ENCODE results near the gene TAF1C. TPM values are rescaled to one million over a fixed set of nuclear protein-coding genes. Genes with fewer than 3 reads are reported as not detected.

Gene TAF1C
- total and polyA plus RNA-seq, 9 of the 15 experiments (the other 6 are each of a cell fraction or from before 2014, with no cell fraction given): 1.5 to 74.8 (median 21.0) TPM

GRCh38 chr16:84165746-84166145, 21.1 kb downstream of the TAF1C start:
- ATAC-seq: no peak
- peaks cover 0 to 7% of the 10 kb centered on the region in 2 experiments; a peak in 2 of 5 replicates for H3K4me1 ChIP-seq (replicated peaks in 1 of 2; ENCODE audit: control insufficient read depth in 2 of 2, insufficient read depth in 2 of 2, low read length in 2 of 2)
- intact Hi-C loops (cut with micrococcal nuclease): no loop called here
- no peak overlapping the region for H3K4me3 ChIP-seq
- in situ Hi-C loops (cut with MboI): loop anchor here (5.0 kb wide), 1 partner anchor 83 kb away; no protein-coding TSS in a partner anchor
- FAIRE-seq: no peak
- no TSS peak for BruUV-seq (replicated peaks)
- no peaks in the 10 kb centered on the region for H3K9me1 ChIP-seq (ENCODE audit: control insufficient read depth, insufficient read depth, low read length)
- ChIA-PET POLR2A (interaction anchor here (0.6 to 1.7 kb wide), 4 partner anchors 46 to 323 kb away, joined by 3 to 5 read pairs (median 3); partner anchors contain the start of gene MBTPS1), CTCF (ENCODE audit: low intra/inter-chr PET ratio) (no interaction called here)
- H3K4me2 ChIP-seq (ENCODE audit: insufficient read depth, low read length): no peak overlapping the region
- H3K9ac ChIP-seq (ENCODE audit: insufficient read depth in 1 of 2, low read depth in 2 of 2, low read length in 2 of 2): no peak overlapping the region
- peaks cover 52 to 64% of the 10 kb centered on the region in 2 experiments for H3K27me3 ChIP-seq (ENCODE audit: control insufficient read depth in 2 of 2, insufficient read depth in 2 of 2, low read length in 2 of 2)
- H2AFZ ChIP-seq (ENCODE audit: low read depth, low read length): no peak overlapping the region
- H3K27ac ChIP-seq (ENCODE audit: extremely low read depth, low read depth, low read length): no peak overlapping the region
- WGBS (ENCODE audit: insufficient coverage, low coverage, missing lambda C conversion rate): 26% methylated on average over 7 of the region's 7 CpGs
- H3K79me2 ChIP-seq (ENCODE audit: control insufficient read depth, insufficient read depth, low read length): no peaks in the 10 kb centered on the region
- H3K9me3 ChIP-seq (replicated peaks; ENCODE audit: control insufficient read depth, insufficient read depth, low read depth, low read length): no peaks in the 10 kb centered on the region
- no peaks in the 10 kb centered on the region for H4K20me1 ChIP-seq (replicated peaks; ENCODE audit: control insufficient read depth, insufficient read depth, low read length)
- H3K36me3 ChIP-seq (ENCODE audit: control insufficient read depth, insufficient read depth, low read length): no peaks in the 10 kb centered on the region
- no peak for DNase-seq (ENCODE audit: extremely low read depth in 1 of 4, low spot score in 3 of 4)
- TF ChIP-seq CBX8 (IDR thresholded peaks at IDR 0.05; ENCODE audit: borderline replicate concordance, extremely low read depth, low read depth, low read length, poor library complexity, severe bottlenecking) (peak; percentile 28), ZNF584 (CRISPR knock-in tag; IDR thresholded peaks at IDR 0.05; ENCODE audit: low read depth) (no peak)

GRCh38 chr16:84161801-84162200, 25.1 kb downstream of the TAF1C start:
- FAIRE-seq: no peak
- no peak for DNase-seq (ENCODE audit: extremely low read depth in 1 of 4, low spot score in 3 of 4)
- in situ Hi-C loops (cut with MboI) (no loop called here), intact Hi-C loops (cut with micrococcal nuclease) (no loop called here)
- 0% methylated on average over 3 of the region's 3 CpGs for WGBS (ENCODE audit: insufficient coverage, low coverage, missing lambda C conversion rate)
- no peak overlapping the region for H3K4me3 ChIP-seq
- no peak for ATAC-seq
- H4K20me1 ChIP-seq (replicated peaks; ENCODE audit: control insufficient read depth, insufficient read depth, low read length): no peaks in the 10 kb centered on the region
- no TSS peak for BruUV-seq (replicated peaks)
- peaks cover 57 to 67% of the 10 kb centered on the region in 2 experiments for H3K27me3 ChIP-seq (ENCODE audit: control insufficient read depth in 2 of 2, insufficient read depth in 2 of 2, low read length in 2 of 2)
- no peaks in the 10 kb centered on the region for H3K79me2 ChIP-seq (ENCODE audit: control insufficient read depth, insufficient read depth, low read length)
- no peak overlapping the region for H3K4me2 ChIP-seq (ENCODE audit: insufficient read depth, low read length)
- H3K4me1 ChIP-seq (replicated peaks in 1 of 2; ENCODE audit: control insufficient read depth in 2 of 2, insufficient read depth in 2 of 2, low read length in 2 of 2): peaks cover 0 to 4% of the 10 kb centered on the region in 2 experiments; a peak in 1 of 5 replicates
- ChIA-PET CTCF (ENCODE audit: low intra/inter-chr PET ratio) (no interaction called here), POLR2A (interaction anchor here (1.6 kb wide), 1 partner anchor 10 kb away, joined by 4 read pairs; no protein-coding TSS in a partner anchor)
- no peak overlapping the region for H3K27ac ChIP-seq (ENCODE audit: extremely low read depth, low read depth, low read length)
- no peak overlapping the region for H3K9ac ChIP-seq (ENCODE audit: insufficient read depth in 1 of 2, low read depth in 2 of 2, low read length in 2 of 2)
- H3K9me1 ChIP-seq (ENCODE audit: control insufficient read depth, insufficient read depth, low read length): no peaks in the 10 kb centered on the region
- H3K9me3 ChIP-seq (replicated peaks; ENCODE audit: control insufficient read depth, insufficient read depth, low read depth, low read length): no peaks in the 10 kb centered on the region
- H3K36me3 ChIP-seq (ENCODE audit: control insufficient read depth, insufficient read depth, low read length): no peaks in the 10 kb centered on the region
- no peak overlapping the region for H2AFZ ChIP-seq (ENCODE audit: low read depth, low read length)
- TF ChIP-seq CEBPB (tag; IDR thresholded peaks at IDR 0.05): no peak
